DND-41 (cell line): ENCODE data around the gene ZSCAN21.

ENCODE experiments used
- CTCF ChIP-seq: IDR thresholded peaks from 2 replicates; pipeline ENCODE4 v1.5.1; 2012; ENCODE audit warnings: borderline replicate concordance, low read length, moderate library complexity, mild to moderate bottlenecking; ENCODE audit not compliant: poor library complexity, severe bottlenecking; ENCODE audit errors: extremely low read depth
- EZH2 ChIP-seq: IDR thresholded peaks from 3 replicates; pipeline ENCODE4 v1.6.1; 2012; ENCODE audit warnings: borderline replicate concordance, low read depth, mild to moderate bottlenecking, moderate library complexity, low read length, inconsistent platforms; ENCODE audit not compliant: severe bottlenecking

- TF ChIP-seq EZH2 (no peak), CTCF (no peak)
Measured at GRCh38 chr7:100107890-100108289, 58.3 kb downstream of the ZSCAN21 start.
